NCI-H748 (cell line): Measurements from ENCODE around the gene GPRASP1.
A peak's percentile ranks its signal among the peaks of the same experiment; 100 is the strongest.
"Not testable (repeated sequence)": the region's sequence is repeated elsewhere in the genome, so short reads cannot be mapped to it uniquely, and the experiment has no call there.

ENCODE experiments used
- DNase-seq: peaks from one replicate; lab custom pipeline; 2025; ENCODE audit not compliant: unreplicated experiment; lab: John Stamatoyannopoulos, UW

The GPRASP1 gene, protein sequence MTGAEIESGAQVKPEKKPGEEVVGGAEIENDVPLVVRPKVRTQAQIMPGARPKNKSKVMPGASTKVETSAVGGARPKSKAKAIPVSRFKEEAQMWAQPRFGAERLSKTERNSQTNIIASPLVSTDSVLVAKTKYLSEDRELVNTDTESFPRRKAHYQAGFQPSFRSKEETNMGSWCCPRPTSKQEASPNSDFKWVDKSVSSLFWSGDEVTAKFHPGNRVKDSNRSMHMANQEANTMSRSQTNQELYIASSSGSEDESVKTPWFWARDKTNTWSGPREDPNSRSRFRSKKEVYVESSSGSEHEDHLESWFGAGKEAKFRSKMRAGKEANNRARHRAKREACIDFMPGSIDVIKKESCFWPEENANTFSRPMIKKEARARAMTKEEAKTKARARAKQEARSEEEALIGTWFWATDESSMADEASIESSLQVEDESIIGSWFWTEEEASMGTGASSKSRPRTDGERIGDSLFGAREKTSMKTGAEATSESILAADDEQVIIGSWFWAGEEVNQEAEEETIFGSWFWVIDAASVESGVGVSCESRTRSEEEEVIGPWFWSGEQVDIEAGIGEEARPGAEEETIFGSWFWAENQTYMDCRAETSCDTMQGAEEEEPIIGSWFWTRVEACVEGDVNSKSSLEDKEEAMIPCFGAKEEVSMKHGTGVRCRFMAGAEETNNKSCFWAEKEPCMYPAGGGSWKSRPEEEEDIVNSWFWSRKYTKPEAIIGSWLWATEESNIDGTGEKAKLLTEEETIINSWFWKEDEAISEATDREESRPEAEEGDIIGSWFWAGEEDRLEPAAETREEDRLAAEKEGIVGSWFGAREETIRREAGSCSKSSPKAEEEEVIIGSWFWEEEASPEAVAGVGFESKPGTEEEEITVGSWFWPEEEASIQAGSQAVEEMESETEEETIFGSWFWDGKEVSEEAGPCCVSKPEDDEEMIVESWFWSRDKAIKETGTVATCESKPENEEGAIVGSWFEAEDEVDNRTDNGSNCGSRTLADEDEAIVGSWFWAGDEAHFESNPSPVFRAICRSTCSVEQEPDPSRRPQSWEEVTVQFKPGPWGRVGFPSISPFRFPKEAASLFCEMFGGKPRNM (N-terminal part only)

DNA sequence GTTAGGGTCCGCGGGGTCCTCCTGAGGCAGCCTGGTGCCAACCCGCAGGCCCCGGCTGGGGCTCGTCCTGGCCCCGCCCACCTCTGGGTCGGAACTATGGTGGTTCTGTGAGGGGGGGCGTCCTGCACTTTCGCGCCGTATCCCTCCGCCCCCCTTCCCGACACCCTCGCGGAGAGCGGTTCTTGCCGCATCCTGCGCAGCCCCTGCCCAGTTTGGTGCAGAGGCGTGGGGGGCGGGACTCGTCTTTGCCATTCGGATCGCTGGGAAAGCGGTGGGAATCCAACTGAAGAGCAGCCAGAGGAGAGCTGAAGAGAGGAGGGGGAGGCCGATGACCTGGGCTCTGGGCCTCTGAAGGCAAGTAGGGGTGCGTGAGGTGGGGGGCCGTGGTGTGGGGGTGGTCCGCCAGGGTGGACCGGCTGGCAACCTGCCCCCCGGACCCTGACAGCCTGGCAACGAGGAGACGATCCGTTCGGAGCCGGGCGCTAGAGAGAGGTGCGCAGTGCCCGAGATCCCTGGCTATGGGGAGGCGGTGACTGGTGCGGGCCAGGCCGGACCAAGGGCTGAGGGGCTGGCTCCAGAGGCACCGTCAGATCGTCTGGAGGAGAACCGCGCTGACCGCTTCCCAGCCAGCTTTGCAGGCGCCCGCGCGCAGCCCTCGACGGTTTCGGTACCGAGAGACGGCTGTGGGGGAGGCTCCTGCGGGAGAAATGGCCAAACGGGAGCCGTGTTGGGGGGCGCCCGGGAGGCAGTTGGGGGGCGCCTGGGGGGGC is at the start of gene GPRASP1:
TSS of gene GPRASP1 (plus strand) at position 242 of the 770 bp plus-strand sequence. CDS start 2,431 bp downstream, outside the sequence.
- peak; percentile 79 for DNase-seq

DNA sequence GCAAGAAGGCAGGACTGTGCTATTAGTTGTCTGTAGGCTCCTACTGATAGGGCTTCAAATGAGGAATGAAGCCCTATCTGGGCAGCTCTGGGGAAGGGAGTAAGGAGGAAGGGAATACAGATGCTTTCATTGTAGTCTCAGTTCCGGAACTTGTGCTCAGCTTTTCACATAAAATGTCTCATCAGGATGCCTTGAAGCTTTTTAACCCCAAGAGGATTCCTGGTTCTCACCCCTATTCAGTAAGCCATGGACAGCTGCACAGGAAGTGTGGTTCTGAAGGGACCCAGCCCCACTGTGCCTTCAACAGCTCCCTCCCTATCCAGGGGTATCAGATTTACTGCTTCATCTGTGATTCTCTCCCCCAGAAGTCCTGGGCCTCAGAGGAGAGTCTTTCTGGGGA is 47.0 kb upstream of the GPRASP1 start:
- no peak for DNase-seq

DNA sequence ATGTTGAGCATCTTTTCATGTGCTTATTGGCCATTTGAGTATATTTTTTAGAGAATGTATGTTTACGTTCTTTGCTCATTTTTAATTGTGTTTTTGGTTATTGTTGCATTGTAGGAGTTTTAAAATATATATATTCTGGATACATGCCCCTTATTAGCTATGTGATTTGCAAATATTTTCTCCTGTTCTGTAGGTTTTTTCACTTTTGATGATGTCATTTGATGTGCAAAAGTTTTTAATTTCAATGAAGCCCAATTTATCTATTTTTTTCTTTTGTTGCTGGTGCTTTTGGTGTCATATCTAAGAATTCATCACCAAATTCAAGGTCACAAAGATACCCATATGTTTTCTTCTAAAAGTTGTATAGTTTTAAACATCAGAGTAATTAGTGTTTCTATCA is 45.2 kb upstream of the GPRASP1 start:
- DNase-seq: no peak

DNA sequence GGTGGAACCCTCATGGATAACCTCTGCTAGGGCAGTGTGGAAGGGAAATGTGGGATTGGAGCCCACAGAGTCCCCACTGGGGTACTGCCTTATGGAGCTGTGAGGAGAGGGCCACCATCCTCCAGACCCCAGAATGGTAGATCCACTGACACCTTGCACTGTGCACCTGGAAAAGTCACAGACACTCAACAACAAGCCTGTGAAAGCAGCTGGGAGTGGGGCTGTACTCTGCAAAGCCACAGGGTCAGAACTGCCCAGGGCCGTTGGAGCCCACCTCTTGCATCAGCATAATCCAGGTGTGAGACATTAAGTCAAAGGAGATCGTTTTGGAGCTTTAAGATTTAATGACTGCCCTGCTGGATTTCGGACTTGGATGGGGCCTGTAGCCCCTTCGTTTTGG is 40.4 kb upstream of the GPRASP1 start:
- DNase-seq: no peak

DNA sequence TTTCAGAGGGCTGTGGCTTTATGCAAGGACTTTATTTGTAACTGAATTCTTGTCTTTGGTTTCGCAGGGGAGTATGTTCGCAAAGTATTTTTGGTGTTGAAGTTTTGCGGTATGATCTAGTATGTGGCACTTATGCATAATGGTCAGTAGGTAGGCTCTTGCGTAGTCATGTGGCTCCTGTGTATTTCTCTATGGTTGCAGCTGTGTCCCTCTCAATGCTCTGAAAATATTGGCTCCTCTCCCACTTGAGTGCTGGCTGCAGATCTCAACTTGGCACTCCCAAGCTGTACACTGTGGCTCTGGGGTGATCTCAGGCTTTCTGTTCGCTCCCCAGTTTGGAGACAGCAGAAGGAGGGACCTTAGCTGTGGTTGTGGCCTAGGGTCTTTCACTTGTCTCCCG is 27.2 kb upstream of the GPRASP1 start:
- no peak for DNase-seq

DNA sequence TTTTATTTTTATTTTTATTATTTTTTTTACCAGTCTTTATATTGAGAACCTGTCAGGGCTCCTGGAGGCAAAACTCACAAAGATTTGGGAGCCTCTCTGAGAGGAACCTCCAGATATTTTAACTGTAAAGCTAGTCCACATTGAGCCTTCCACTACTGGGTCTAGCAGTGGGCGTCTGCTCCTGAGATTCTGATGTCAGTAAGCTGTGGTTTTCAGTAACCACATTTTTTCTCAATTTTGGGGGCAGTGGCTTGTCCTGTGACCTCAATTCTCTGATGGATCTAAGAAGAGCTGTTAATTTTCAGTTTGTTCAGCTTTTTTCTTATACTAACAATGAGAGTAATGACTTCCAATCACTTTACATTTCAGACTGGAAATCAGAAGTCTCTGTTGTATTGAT is 23.6 kb upstream of the GPRASP1 start:
- DNase-seq: no peak

DNA sequence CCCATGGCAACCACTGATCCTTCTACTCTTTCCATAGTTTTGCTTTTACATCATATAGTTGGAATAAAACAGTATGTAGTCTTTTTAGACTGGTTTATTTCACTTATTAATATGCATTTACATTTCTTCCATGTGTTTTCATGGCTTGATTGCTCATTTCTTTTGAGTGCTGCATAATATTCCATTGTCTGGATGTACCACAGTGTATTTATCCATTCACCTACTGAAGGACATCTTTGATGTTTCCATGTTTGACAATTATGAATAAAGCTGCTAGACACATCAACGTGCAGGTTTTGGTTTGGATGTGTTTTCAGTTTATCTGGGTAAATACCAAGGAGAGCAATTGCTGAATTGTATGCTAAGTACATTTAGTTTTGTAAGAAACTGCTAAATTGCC is 13.7 kb upstream of the GPRASP1 start:
- DNase-seq: no peak

DNA sequence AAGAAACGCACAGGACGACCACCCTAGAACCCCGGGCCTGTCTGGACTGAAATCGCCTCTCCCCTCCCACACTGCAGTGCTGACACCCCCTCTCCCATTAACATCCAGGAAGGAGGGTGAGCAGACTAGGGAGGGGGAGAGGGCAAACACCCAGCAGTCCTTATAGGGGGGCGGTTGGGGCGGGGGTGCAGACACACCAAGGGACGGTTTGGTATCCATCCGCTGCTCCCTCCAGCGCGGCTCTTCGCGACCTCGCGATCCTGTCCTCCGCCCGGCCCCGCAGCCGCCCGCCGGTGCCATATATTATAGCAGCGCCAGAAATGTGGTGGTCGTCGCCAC is 411 bp upstream of the GPRASP1 start:
- DNase-seq: no peak

DNA sequence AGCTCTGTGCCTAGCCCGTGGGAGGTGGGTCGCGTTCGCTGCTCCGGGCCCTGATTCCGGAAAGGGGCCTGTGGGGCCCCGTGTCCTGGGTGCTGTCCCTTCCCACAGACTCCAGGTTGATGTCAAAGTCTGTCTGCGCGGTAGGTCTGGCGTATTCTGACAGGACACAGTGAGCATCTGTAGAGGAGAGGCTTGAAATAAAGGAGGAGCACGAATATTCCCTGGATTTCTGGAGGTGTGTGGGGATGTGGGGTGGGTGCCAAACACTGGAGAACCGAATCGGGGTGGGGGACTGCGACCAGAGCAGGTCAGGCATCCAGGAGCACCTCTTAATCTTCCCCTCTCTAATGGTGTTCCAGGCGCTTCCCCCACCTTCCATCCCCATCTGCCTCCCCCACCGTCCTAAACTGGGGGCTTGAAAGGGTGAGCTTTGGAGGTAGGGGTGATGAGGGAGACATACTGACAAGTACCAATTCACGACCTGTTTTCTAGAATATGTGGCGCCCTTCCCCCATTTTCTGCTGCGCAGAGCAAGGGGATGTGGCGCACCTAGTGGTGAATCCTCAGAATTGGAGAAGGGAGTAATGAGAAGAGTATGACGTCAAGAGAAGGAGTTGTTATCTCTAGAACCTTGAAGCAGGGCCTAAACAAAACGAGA is 877 bp downstream of the GPRASP1 start:
- peak; percentile 72 for DNase-seq

DNA sequence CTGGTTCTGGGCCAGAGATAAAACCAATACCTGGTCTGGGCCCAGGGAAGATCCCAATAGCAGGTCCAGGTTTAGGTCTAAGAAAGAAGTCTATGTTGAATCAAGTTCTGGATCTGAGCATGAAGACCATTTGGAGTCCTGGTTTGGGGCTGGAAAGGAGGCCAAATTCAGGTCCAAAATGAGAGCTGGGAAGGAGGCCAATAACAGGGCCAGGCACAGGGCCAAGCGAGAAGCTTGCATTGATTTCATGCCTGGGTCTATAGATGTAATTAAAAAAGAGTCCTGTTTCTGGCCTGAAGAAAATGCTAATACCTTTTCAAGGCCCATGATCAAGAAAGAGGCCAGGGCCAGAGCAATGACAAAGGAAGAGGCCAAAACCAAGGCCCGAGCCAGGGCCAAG is 3.4 kb downstream of the GPRASP1 start:
- DNase-seq: no peak

DNA sequence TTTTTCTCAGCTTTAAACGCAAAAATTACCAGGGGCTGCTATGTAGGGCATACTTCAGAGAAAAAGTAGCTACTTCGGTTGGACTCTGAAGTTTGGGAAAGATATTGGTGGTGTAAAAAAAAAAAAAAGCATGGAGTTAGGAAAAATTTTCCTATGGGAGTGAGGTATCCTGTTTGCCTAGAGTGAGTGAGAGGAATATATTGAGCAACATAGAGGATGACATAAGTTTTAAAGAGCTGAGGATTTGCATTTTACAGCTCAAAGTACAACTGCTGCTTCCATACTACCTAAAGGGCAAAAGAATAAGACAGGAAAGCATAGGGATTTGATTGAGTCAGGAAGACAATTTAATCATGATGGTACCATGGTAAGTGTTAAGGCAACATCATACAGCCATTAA is 7.3 kb downstream of the GPRASP1 start:
- DNase-seq: no peak

DNA sequence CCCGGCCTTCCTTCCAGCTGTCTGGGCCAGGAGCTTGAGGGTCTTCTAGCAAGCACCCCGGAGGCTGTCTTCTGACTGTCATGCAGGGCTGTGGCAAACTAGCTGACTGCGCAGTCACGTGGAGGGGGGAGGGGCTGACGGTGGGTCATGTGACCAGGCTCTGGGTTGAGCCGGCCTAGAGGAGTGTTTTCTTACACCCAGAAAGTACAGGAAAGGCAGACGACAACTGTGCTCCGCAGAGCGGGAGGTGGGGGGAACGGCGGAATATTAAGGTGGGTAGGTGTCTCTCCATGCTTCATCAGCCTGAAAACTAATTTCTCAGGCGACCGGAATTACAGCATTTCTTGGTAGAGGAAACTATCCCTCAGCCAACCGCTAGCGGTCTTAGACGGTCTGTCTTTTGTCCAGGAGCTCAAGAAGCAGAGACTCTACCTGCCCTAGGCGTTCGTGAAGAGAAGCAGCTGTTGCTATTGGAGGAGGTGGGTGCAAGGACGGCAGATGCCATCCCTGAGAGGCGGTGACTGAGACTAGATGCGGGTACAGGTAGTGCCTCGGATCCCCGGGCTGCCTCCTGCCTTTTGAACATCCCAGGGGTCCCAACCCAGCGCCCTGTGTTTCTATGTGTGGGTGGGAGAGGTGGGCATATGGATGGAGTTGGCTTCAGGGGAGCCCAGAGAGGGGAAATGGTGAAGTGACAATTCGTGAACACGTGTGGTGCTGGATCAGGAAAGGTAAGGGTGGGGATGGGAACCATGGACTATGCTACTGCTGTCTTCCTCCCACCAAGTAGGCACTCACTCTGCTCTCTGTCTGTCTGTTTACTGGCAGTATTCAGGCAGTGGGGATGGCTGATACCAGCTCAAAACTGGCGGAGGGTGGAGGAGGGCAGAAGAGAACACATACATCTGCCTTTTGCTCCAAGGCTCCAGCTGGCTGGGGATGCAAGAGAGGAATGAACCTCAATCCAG is 8.8 kb downstream of the GPRASP1 start:
- DNase-seq: peak; percentile 76

DNA sequence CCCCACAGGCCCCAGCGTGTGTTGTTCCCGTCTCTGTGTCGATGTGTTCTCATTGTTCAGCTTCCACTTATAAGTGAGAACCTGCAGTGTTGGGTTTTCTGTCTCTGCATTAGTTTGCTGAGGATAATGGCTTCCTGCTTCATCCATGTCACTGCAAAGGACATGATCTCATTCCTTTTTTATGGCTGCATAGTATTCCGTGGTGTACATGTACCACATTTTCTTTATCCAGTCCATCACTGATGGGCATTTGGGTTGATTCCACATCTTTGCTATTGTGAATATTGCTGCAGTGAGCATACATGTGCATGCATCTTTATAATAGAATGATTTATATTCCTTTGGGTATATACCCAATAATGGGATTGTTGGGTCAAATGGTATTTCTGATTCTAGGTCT is 12.5 kb downstream of the GPRASP1 start:
- not testable (repeated sequence) for DNase-seq

DNA sequence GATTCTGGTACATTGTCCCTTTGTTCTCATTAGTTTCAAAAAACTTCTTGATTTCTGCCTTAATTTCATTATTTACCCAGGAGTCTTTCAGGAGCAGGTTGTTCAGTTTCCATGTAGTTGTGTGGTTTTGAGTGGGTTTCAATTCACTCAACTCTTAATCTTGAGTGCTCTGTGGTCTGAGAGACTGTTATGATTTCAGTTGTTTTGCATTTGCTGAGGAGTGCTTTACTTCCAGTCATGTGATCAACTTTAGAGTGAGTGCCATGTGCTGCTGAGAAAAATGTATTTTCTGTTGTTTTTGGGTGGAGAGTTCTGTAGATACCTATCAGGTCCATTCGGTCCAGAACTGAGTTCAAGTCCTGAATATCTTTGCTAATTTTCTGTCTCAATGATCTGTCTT is 15.8 kb downstream of the GPRASP1 start:
- not testable (repeated sequence) for DNase-seq

DNA sequence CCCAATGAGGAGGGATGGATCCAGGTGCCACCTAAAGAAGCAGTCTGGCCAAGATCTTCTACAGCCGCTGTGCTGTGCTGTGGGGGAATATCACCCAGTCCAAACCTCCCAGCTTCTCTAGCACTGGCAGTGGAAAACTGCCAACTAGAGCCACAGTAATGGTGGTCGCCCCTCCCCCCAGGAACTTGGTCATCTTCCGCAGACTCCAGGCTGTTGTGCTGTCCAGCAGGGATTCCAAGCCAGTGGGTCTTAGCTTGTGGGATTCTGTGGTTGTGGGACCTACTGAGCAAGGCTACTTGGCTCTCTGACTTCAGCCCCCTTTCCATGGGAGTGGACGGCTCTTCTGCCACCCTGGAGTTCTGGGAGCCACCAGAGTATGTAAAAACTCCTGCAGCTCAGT is 18.2 kb downstream of the GPRASP1 start:
- DNase-seq: no peak

DNA sequence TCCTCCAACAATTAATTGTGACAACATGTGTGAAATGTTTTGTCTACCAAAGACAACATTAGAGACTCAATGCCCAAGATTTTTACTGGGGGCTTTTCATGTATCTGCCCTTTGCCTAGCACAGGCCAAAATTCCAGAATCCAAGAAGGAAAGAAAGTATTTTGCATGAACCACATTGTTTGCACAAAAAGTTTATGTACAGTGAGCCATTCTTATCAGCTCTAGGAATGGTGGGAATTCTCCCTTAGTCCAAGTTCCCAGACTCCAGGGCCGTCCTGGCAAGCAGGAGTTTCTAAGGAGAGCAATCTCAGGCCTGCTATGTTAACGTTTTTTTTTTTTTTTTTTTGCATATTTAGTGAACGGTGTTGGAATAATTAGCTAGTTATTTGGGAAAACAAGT is 21.6 kb downstream of the GPRASP1 start:
- no peak for DNase-seq

DNA sequence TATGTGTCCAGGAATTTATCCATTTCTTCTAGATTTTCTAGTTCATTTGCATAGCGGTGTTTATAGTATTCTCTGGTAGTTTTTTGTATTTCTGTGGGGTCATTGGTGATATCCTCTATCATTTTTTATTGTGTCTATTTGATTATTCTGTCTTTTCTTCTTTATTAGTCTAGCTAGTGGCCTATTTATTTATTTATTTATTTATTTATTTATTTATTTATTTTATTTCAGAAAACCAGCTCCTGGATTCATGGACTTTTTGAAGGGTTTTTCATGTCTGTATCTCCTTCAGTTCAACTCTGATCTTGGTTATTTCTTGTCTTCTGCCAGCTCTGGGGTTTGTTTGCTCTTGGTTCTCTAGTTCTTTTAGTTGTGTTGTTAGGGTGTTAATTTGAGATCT is 26.2 kb downstream of the GPRASP1 start:
- not testable (repeated sequence) for DNase-seq

DNA sequence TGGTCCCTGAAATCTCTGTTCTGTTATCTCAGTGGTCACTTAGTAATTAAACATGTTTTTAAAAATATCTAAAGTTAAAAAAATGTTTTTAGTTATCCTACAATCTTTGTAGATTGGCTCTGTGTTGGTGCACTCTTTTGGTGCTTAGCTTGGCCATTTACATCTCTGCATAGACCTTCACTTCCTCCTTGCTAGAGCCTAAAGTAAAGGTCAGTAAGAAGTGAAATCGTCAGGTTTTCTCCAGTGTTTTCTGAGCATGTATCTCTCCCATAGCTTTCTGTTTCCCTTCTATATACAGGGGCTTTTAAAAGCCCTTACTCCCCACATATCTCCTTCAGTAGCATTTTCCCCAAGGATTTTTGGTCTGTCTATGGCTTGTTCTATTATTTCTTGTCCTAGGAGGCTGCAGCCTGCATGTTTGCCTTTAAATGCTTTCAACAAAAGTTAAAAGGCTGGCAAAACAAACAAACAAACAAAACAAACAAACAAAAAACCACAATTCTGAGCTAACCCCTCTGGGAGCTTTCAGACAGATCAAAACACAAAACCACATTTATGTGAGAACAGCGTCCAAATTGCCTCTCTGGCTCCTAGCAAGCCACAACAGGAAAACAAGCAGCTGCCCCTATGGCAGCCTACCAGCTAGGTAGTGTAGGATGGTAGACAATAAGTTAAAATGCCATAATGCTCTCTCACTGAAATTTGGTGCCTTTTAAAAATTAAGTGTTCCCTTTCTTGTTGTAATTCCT is 33.7 kb downstream of the GPRASP1 start:
- DNase-seq: no peak

DNA sequence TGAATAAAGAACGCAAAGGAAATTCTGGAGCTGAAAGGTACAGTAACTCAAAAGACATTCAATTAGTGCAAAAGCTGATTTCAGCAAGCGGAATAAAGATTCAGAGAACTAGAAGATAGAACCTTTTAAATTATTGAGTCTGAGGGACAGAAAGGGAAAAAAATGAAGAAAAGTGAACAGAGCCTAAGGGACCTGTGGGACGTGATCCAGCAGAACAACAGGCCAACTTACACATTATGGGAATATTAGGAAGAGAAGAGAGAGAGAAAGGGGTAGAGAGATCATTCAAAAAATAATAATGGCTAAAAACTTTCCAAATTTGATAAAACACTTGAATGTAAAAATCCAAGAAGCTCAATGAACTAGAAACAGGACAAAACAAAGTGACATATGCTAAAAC is 43.5 kb downstream of the GPRASP1 start:
- no peak for DNase-seq
